HuH-7.5 (cell line): ENCODE data around the gene RTTN.
"Not testable (repeated sequence)": the region's sequence is repeated elsewhere in the genome, so short reads cannot be mapped to it uniquely, and the experiment has no call there.

Source experiments
- DNase-seq: peaks from one replicate; pipeline ENCODE4 v3.0.0; 2011; ENCODE audit warnings: low spot score

Gene RTTN

GRCh38 chr18:70149616-70150301 lies 55.7 kb downstream of the RTTN start:
- DNase-seq = no peak

GRCh38 chr18:70149156-70149555 lies 56.3 kb downstream of the RTTN start:
- DNase-seq = no peak

- no peak for DNase-seq
Measured at GRCh38 chr18:70148039-70148938, 57.2 kb downstream of the RTTN start.

GRCh38 chr18:70146174-70146573 lies 59.3 kb downstream of the RTTN start:
- DNase-seq = no peak

- DNase-seq = no peak
Measured at GRCh38 chr18:70142001-70142400, 63.5 kb downstream of the RTTN start.

GRCh38 chr18:70139138-70139537 lies 66.3 kb downstream of the RTTN start:
- DNase-seq = no peak

- no peak for DNase-seq
Measured at GRCh38 chr18:70135604-70136003, 69.9 kb downstream of the RTTN start.

GRCh38 chr18:70132999-70133398 lies 72.5 kb downstream of the RTTN start:
- DNase-seq = no peak

- no peak for DNase-seq
Measured at GRCh38 chr18:70128271-70128670, 77.2 kb downstream of the RTTN start.

- DNase-seq = no peak
Measured at GRCh38 chr18:70127359-70127758, 78.1 kb downstream of the RTTN start.

GRCh38 chr18:70126832-70127231 lies 78.7 kb downstream of the RTTN start:
- no peak for DNase-seq

- no peak for DNase-seq
Measured at GRCh38 chr18:70124139-70124538, 81.3 kb downstream of the RTTN start.

- DNase-seq = no peak
Measured at GRCh38 chr18:70121842-70122241, 83.6 kb downstream of the RTTN start.

- DNase-seq = no peak
Measured at GRCh38 chr18:70116949-70117348, 88.5 kb downstream of the RTTN start.

GRCh38 chr18:70113511-70113910 lies 92.0 kb downstream of the RTTN start:
- no peak for DNase-seq

GRCh38 chr18:70110678-70111077 lies 94.8 kb downstream of the RTTN start:
- no peak for DNase-seq

- DNase-seq = no peak
Measured at GRCh38 chr18:70107091-70107490, 98.4 kb downstream of the RTTN start.

- DNase-seq = not testable (repeated sequence)
Measured at GRCh38 chr18:70102854-70103253, 102.6 kb downstream of the RTTN start.

- DNase-seq = no peak
Measured at GRCh38 chr18:70089858-70090257, 115.6 kb downstream of the RTTN start.

- DNase-seq = no peak
Measured at GRCh38 chr18:70086085-70086484, 119.4 kb downstream of the RTTN start.

- DNase-seq = no peak
Measured at GRCh38 chr18:70085641-70086040, 119.8 kb downstream of the RTTN start.

- DNase-seq = no peak
Measured at GRCh38 chr18:70082430-70082829, 123.1 kb downstream of the RTTN start.

- DNase-seq = no peak
Measured at GRCh38 chr18:70078106-70078505, 127.4 kb downstream of the RTTN start.
